Neural cell (in vitro differentiated cells): ENCODE data around the gene LPXN.

ENCODE experiments used
- CTCF ChIP-seq: fragments of 450-650 bp; IDR thresholded peaks from 2 replicates; pipeline ENCODE4 v1.5.1; 2014; ENCODE audit warnings: antibody characterized with exemption, mild to moderate bottlenecking, moderate library complexity; ENCODE audit not compliant: poor library complexity, severe bottlenecking
- POLR2AphosphoS5 ChIP-seq: IDR thresholded peaks from 2 replicates; pipeline ENCODE4 v1.6.1; 2012

GRCh38 chr11:58613228-58613627 is 37.6 kb upstream of the LPXN start:
- no peak for TF ChIP-seq CTCF
- no peak for TF ChIP-seq POLR2AphosphoS5
